ENCODE results near the gene JCHAIN.

JCHAIN gene

GRCh38 chr4:70666369-70666768 is at the start of gene JCHAIN:
Gene JCHAIN, minus strand, starts transcription at chr4:70666508. Its CDS starts 18 bp downstream, at chr4:70666490.
- no peaks in the 10 kb centered on the region for H3K9me3 Mint-ChIP-seq
- no peak within 1 kb of the TSS for H3K4me3 Mint-ChIP-seq
- H3K4me1 Mint-ChIP-seq (ENCODE audit: low read depth), result no peaks in the 10 kb centered on the region
- intact Hi-C loops (cut with micrococcal nuclease), result no loop called here
- no peak within 1 kb of the TSS for H3K27ac Mint-ChIP-seq
- H3K27me3 Mint-ChIP-seq, result no peaks in the 10 kb centered on the region
- no peaks in the 10 kb centered on the region for H3K36me3 Mint-ChIP-seq (ENCODE audit: low read depth)

GRCh38 chr4:70715097-70715496 is 48.8 kb upstream of the JCHAIN start:
- H3K9me3 Mint-ChIP-seq, result no peaks in the 10 kb centered on the region
- no peaks in the 10 kb centered on the region for H3K36me3 Mint-ChIP-seq (ENCODE audit: low read depth)
- no peaks in the 10 kb centered on the region for H3K27me3 Mint-ChIP-seq
- intact Hi-C loops (cut with micrococcal nuclease), result no loop called here
- peak overlapping the region; percentile 84 for H3K27ac Mint-ChIP-seq
- H3K4me1 Mint-ChIP-seq (ENCODE audit: low read depth), result peaks cover 54% of the 10 kb centered on the region
- peak overlapping the region; percentile 40 for H3K4me3 Mint-ChIP-seq

- Mint-ChIP-seq H3K27ac (peak overlapping the region; percentile 84), H3K4me3 (no peak overlapping the region), H3K27me3 (no peaks in the 10 kb centered on the region), H3K4me1 (ENCODE audit: low read depth) (peaks cover 55% of the 10 kb centered on the region), H3K36me3 (ENCODE audit: low read depth) (no peaks in the 10 kb centered on the region), H3K9me3 (no peaks in the 10 kb centered on the region)
- intact Hi-C loops (cut with micrococcal nuclease), result loop anchor here (5.0 kb wide), 1 partner anchor 33 kb away; no protein-coding TSS in a partner anchor
These were observed 48.0 kb upstream of the JCHAIN start for GRCh38 chr4:70714079-70714887.

- H3K9me3 Mint-ChIP-seq, result no peaks in the 10 kb centered on the region
- H3K4me3 Mint-ChIP-seq, result peak overlapping the region; percentile 44
- peak overlapping the region; percentile 84 for H3K27ac Mint-ChIP-seq
- H3K36me3 Mint-ChIP-seq (ENCODE audit: low read depth), result no peaks in the 10 kb centered on the region
- H3K4me1 Mint-ChIP-seq (ENCODE audit: low read depth), result peaks cover 57% of the 10 kb centered on the region
- H3K27me3 Mint-ChIP-seq, result no peaks in the 10 kb centered on the region
- intact Hi-C loops (cut with micrococcal nuclease), result loop anchor here (1.0 to 5.0 kb wide), 2 partner anchors 8 to 34 kb away; no protein-coding TSS in a partner anchor
These were observed 47.3 kb upstream of the JCHAIN start for GRCh38 chr4:70713453-70714078.

GRCh38 chr4:70712604-70713452 is 46.5 kb upstream of the JCHAIN start:
- no peaks in the 10 kb centered on the region for H3K27me3 Mint-ChIP-seq
- peak overlapping the region; percentile 44 for H3K4me3 Mint-ChIP-seq
- H3K36me3 Mint-ChIP-seq (ENCODE audit: low read depth), result no peaks in the 10 kb centered on the region
- no peaks in the 10 kb centered on the region for H3K9me3 Mint-ChIP-seq
- H3K4me1 Mint-ChIP-seq (ENCODE audit: low read depth), result peaks cover 57% of the 10 kb centered on the region
- intact Hi-C loops (cut with micrococcal nuclease), result loop anchor here (1.0 to 5.0 kb wide), 2 partner anchors 8 to 34 kb away; no protein-coding TSS in a partner anchor
- peak overlapping the region; percentile 84 for H3K27ac Mint-ChIP-seq

- intact Hi-C loops (cut with micrococcal nuclease), result loop anchor here (5.0 kb wide), 1 partner anchor 35 kb away; no protein-coding TSS in a partner anchor
- peaks cover 50% of the 10 kb centered on the region for H3K4me1 Mint-ChIP-seq (ENCODE audit: low read depth)
- no peak overlapping the region for H3K4me3 Mint-ChIP-seq
- no peaks in the 10 kb centered on the region for H3K27me3 Mint-ChIP-seq
- H3K36me3 Mint-ChIP-seq (ENCODE audit: low read depth), result no peaks in the 10 kb centered on the region
- H3K9me3 Mint-ChIP-seq, result no peaks in the 10 kb centered on the region
- peak overlapping the region; percentile 25 for H3K27ac Mint-ChIP-seq
These were observed 45.8 kb upstream of the JCHAIN start for GRCh38 chr4:70712150-70712549.

- Mint-ChIP-seq H3K27ac (peak overlapping the region; percentile 25), H3K9me3 (no peaks in the 10 kb centered on the region), H3K36me3 (ENCODE audit: low read depth) (no peaks in the 10 kb centered on the region), H3K27me3 (no peaks in the 10 kb centered on the region), H3K4me1 (ENCODE audit: low read depth) (peaks cover 49% of the 10 kb centered on the region), H3K4me3 (no peak overlapping the region)
- intact Hi-C loops (cut with micrococcal nuclease), result loop anchor here (5.0 kb wide), 1 partner anchor 36 kb away; no protein-coding TSS in a partner anchor
These were observed 45.3 kb upstream of the JCHAIN start for GRCh38 chr4:70711599-70711998.

GRCh38 chr4:70709611-70710205 is 43.4 kb upstream of the JCHAIN start:
- Mint-ChIP-seq H3K9me3 (no peaks in the 10 kb centered on the region), H3K36me3 (ENCODE audit: low read depth) (peaks cover 6% of the 10 kb centered on the region), H3K4me3 (no peak overlapping the region), H3K27me3 (no peaks in the 10 kb centered on the region), H3K27ac (no peak overlapping the region), H3K4me1 (ENCODE audit: low read depth) (peaks cover 39% of the 10 kb centered on the region)
- intact Hi-C loops (cut with micrococcal nuclease), result loop anchor here (5.0 to 10.0 kb wide), 2 partner anchors 38 to 65 kb away; no protein-coding TSS in a partner anchor

- Mint-ChIP-seq H3K4me3 (peak overlapping the region; percentile 86), H3K4me1 (ENCODE audit: low read depth) (peaks cover 22% of the 10 kb centered on the region), H3K27me3 (no peaks in the 10 kb centered on the region), H3K27ac (peak overlapping the region; percentile 92), H3K36me3 (ENCODE audit: low read depth) (peaks cover 11% of the 10 kb centered on the region), H3K9me3 (no peaks in the 10 kb centered on the region)
- intact Hi-C loops (cut with micrococcal nuclease), result loop anchor here (10.0 kb wide), 1 partner anchor 68 kb away; no protein-coding TSS in a partner anchor
These were observed 40.2 kb upstream of the JCHAIN start for GRCh38 chr4:70706516-70706915.

- Mint-ChIP-seq H3K27me3 (no peaks in the 10 kb centered on the region), H3K4me3 (peak overlapping the region; percentile 86), H3K9me3 (no peaks in the 10 kb centered on the region), H3K36me3 (ENCODE audit: low read depth) (peaks cover 11% of the 10 kb centered on the region), H3K27ac (peak overlapping the region; percentile 92), H3K4me1 (ENCODE audit: low read depth) (peaks cover 21% of the 10 kb centered on the region)
- intact Hi-C loops (cut with micrococcal nuclease), result loop anchor here (10.0 kb wide), 1 partner anchor 69 kb away; no protein-coding TSS in a partner anchor
These were observed 39.7 kb upstream of the JCHAIN start for GRCh38 chr4:70706044-70706461.

- peak overlapping the region; percentile 86 for H3K4me3 Mint-ChIP-seq
- peaks cover 11% of the 10 kb centered on the region for H3K36me3 Mint-ChIP-seq (ENCODE audit: low read depth)
- H3K27me3 Mint-ChIP-seq, result no peaks in the 10 kb centered on the region
- H3K4me1 Mint-ChIP-seq (ENCODE audit: low read depth), result peaks cover 21% of the 10 kb centered on the region
- intact Hi-C loops (cut with micrococcal nuclease), result loop anchor here (1.0 to 10.0 kb wide), 2 partner anchors 8 to 69 kb away; no protein-coding TSS in a partner anchor
- peak overlapping the region; percentile 92 for H3K27ac Mint-ChIP-seq
- no peaks in the 10 kb centered on the region for H3K9me3 Mint-ChIP-seq
These were observed 39.1 kb upstream of the JCHAIN start for GRCh38 chr4:70705183-70706043.

GRCh38 chr4:70704931-70705182 is 38.5 kb upstream of the JCHAIN start:
- no peaks in the 10 kb centered on the region for H3K27me3 Mint-ChIP-seq
- H3K27ac Mint-ChIP-seq, result peak overlapping the region; percentile 92
- intact Hi-C loops (cut with micrococcal nuclease), result loop anchor here (1.0 to 10.0 kb wide), 4 partner anchors 8 to 132 kb away; partner anchors contain the start of genes GRSF1 and UTP3
- no peaks in the 10 kb centered on the region for H3K9me3 Mint-ChIP-seq
- H3K4me3 Mint-ChIP-seq, result peak overlapping the region; percentile 86
- H3K36me3 Mint-ChIP-seq (ENCODE audit: low read depth), result peaks cover 11% of the 10 kb centered on the region
- peaks cover 19% of the 10 kb centered on the region for H3K4me1 Mint-ChIP-seq (ENCODE audit: low read depth)

All from dendritic cell treated with granulocyte-macrophage colony-stimulating factor and Interleukin-4, amounts not matched to agents 40 ng/mL and 50 ng/mL, for 4 days (primary cell).